Measurements from ENCODE around the gene NME7.
"Not testable (repeated sequence)": the region's sequence is repeated elsewhere in the genome, so short reads cannot be mapped to it uniquely, and the experiment has no call there.

The NME7 gene

GRCh38 chr1:169340882-169341281 lies 26.7 kb downstream of the NME7 start:
- no peak for DNase-seq

GRCh38 chr1:169339773-169340172 lies 27.8 kb downstream of the NME7 start:
- no peak for DNase-seq

- DNase-seq = no peak
These were observed 29.0 kb downstream of the NME7 start for GRCh38 chr1:169338617-169339016.

- DNase-seq = not testable (repeated sequence)
These were observed 30.5 kb downstream of the NME7 start for GRCh38 chr1:169336947-169337715.

- not testable (repeated sequence) for DNase-seq
These were observed 32.9 kb downstream of the NME7 start for GRCh38 chr1:169334727-169335126.

GRCh38 chr1:169330927-169331326 lies 36.7 kb downstream of the NME7 start:
- DNase-seq = no peak

GRCh38 chr1:169329383-169329782 lies 38.2 kb downstream of the NME7 start:
- DNase-seq = no peak

- DNase-seq = no peak
These were observed 39.7 kb downstream of the NME7 start for GRCh38 chr1:169327875-169328274.

- DNase-seq = no peak
These were observed 40.7 kb downstream of the NME7 start for GRCh38 chr1:169326956-169327268.

- DNase-seq = no peak
These were observed 41.2 kb downstream of the NME7 start for GRCh38 chr1:169326261-169326955.

GRCh38 chr1:169325117-169325516 lies 42.5 kb downstream of the NME7 start:
- no peak for DNase-seq

- no peak for DNase-seq
These were observed 45.5 kb downstream of the NME7 start for GRCh38 chr1:169322138-169322537.

GRCh38 chr1:169321539-169321938 lies 46.1 kb downstream of the NME7 start:
- DNase-seq = no peak

GRCh38 chr1:169318536-169319244 lies 48.9 kb downstream of the NME7 start:
- DNase-seq = no peak

- DNase-seq = no peak
These were observed 51.0 kb downstream of the NME7 start for GRCh38 chr1:169316556-169316955.

- no peak for DNase-seq
These were observed 55.3 kb downstream of the NME7 start for GRCh38 chr1:169312084-169312954.

- DNase-seq = no peak
These were observed 58.1 kb downstream of the NME7 start for GRCh38 chr1:169309178-169310166.

- DNase-seq = no peak
These were observed 59.1 kb downstream of the NME7 start for GRCh38 chr1:169308313-169309039.

GRCh38 chr1:169307176-169307575 lies 60.4 kb downstream of the NME7 start:
- DNase-seq = no peak

- no peak for DNase-seq
These were observed 61.6 kb downstream of the NME7 start for GRCh38 chr1:169305948-169306347.

- no peak for DNase-seq
These were observed 62.2 kb downstream of the NME7 start for GRCh38 chr1:169305356-169305755.

Data from NCI-H1048 (cell line).